Endothelial cell of umbilical vein (primary cell): ENCODE data around the gene ZNF615.
"Not testable (repeated sequence)": the region's sequence is repeated elsewhere in the genome, so short reads cannot be mapped to it uniquely, and the experiment has no call there.

Source experiments
- CTCF ChIP-seq, 2 donors: IDR thresholded peaks; 1 replicate in 1 of 2; 2 replicates in 1 of 2; pipeline ENCODE4 v1.5.1; 2011; ENCODE audit warnings: low read length in 2 of 2, mild to moderate bottlenecking in 2 of 2, moderate library complexity in 2 of 2, control low read depth in 1 of 2, inconsistent platforms in 1 of 2, low read depth in 1 of 2; ENCODE audit not compliant: insufficient read depth in 1 of 2; ENCODE audit errors: extremely low read depth in 1 of 2
- EZH2 ChIP-seq: IDR thresholded peaks from 2 replicates; pipeline ENCODE4 v1.6.1; 2012; ENCODE audit warnings: borderline replicate concordance, low read depth, mild to moderate bottlenecking, moderate library complexity, low read length, inconsistent platforms; ENCODE audit not compliant: severe bottlenecking
- POLR2A ChIP-seq: IDR thresholded peaks from 2 replicates; pipeline ENCODE4 v1.6.1; 2012; ENCODE audit warnings: low read depth, mild to moderate bottlenecking, control low read depth, low read length
- POLR2AphosphoS5 ChIP-seq: IDR thresholded peaks from 2 replicates; pipeline ENCODE4 v1.6.1; 2012; ENCODE audit warnings: low read depth, mild to moderate bottlenecking, control low read depth, low read length, moderate library complexity; ENCODE audit not compliant: insufficient read depth

DNA sequence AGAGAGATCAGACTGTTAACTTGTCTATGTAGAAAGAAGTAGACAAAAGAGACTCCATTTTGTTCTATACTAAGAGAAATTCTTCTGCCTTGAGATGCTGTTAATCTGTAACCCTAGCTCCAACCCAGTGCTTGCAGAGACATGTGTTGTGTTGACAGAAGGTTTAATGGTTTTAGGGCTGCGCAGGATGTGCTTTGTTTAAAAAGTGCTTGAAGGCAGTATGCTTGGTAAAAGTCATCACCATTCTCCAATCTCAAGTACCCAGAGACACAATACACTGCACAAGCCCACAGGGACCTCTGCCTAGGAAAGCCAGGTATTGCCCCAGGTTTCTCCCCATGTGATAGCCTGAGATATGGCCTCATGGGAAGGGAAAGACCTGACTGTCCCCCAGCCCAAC lies 43.7 kb upstream of the ZNF615 start:
- TF ChIP-seq CTCF (IDR thresholded peaks at IDR 0.05; ENCODE audit: extremely low read depth in 1 of 2, insufficient read depth in 1 of 2, low read depth in 1 of 2, low read length in 2 of 2); POLR2A; POLR2AphosphoS5; EZH2: not testable (repeated sequence)
